Hippocampal formation (tissue), 2 donors: ENCODE results near the gene MON1A.
"Not testable (repeated sequence)": the region's sequence is repeated elsewhere in the genome, so short reads cannot be mapped to it uniquely, and the experiment has no call there.

Source experiments
- DNase-seq, 2 donors: peaks; one replicate each; lab custom pipeline; 2025; lab: John Stamatoyannopoulos, UW

The MON1A gene

GRCh38 chr3:49929291-49930167, at the start of gene MON1A:
MON1A (minus strand) TSS chr3:49929811; CDS start chr3:49913346, 16,465 bp downstream.
- peak; percentile 80 to 96 for DNase-seq

DNA sequence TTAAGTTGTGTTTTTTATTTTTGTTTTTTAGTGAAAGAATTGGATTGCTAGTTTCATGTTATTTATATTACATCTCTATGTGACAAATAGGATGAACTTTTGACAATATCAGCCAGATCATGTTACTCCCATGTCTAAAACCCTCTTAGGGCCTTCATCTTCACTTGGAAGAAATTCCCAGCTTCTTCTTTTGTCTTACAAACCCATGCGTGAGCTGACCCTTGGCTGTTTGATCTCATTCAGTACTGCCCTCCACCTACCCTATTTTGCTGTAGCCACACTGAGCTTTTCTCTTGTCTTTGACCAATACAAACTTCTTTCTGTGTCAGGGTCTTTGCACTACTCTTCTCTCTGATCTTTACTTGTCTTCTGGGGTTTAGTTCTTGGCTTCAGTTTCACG, 47.3 kb upstream of the MON1A start:
- no peak for DNase-seq

DNA sequence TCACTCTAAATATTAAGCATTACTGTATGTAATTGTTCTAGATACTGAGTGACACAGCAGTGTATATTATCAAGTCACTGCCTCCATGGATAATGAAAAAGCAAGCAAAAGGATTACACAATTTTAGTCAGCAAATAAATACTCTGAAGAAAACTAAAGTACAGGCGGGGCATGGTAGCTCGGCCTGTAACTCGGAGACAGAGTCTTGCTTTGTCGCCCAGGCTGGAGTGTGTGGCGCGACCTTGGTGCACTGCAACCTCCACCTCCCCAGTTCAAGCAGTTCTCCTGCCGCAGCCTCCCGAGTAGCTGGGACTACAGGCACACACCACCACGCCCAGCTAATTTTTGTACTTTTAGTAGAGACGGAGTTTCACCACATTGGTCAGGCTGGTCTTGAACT, 43.0 kb upstream of the MON1A start:
- no peak for DNase-seq

GRCh38 chr3:49968346-49968745, 38.7 kb upstream of the MON1A start:
- no peak for DNase-seq

GRCh38 chr3:49967291-49967690, 37.7 kb upstream of the MON1A start:
- DNase-seq = no peak

- DNase-seq = no peak
Observed at GRCh38 chr3:49966233-49966942, 36.8 kb upstream of the MON1A start.

GRCh38 chr3:49955636-49956035, 26.0 kb upstream of the MON1A start:
- no peak for DNase-seq

DNA sequence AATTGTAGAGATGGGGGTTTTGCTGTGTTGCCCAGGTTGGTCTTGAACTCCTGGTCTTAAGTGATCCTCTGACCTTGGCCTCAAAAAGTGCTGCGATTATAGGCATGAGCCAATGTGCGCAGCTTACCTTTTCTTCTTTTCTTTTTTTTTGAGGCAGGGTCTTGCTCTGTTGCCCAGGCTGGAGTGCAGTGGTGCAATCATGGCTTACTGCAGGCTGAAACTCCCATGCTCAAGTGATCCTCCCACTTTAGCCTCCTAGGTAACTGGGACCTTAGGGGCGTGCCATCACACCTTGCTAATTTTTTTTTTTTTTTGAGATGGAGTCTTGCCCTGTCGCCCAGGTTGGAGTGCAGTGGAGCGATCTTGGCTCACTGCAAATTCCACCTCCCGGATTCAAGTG, 23.3 kb upstream of the MON1A start:
- no peak for DNase-seq

DNA sequence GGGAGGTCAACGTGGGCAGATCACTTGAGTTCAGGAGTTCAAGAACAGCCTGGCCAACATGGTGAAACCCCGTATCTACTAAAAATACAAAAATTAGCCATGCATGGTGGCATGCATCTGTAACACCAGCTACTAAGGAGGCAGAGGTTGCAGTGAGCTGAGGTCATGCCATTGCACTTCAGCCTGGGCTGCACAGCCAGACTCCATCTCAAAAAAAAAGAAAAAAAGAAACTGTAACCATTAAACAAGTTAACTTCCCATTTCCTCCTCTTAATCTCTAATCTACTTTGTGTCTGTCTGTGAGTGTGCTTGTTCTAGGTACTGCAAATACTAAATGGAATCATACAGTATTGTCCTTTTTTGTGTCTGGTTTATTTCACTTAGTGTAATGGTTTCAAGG, 13.0 kb upstream of the MON1A start:
- DNase-seq = no peak

- no peak for DNase-seq
Observed at GRCh38 chr3:49940667-49941249, 11.1 kb upstream of the MON1A start.

GRCh38 chr3:49939858-49940666, 10.5 kb upstream of the MON1A start, which contains the start of gene RBM6:
RBM6 (plus strand) TSS chr3:49940150; CDS start chr3:49962642, 22,492 bp downstream.
- DNase-seq = peak; percentile 97 to 99

- no peak for DNase-seq
Observed at GRCh38 chr3:49937090-49937489, 7.5 kb upstream of the MON1A start.

GRCh38 chr3:49932281-49932680, 2.7 kb upstream of the MON1A start:
- DNase-seq = not testable (repeated sequence)

GRCh38 chr3:49930922-49931321, 1.3 kb upstream of the MON1A start:
- no peak for DNase-seq

DNA sequence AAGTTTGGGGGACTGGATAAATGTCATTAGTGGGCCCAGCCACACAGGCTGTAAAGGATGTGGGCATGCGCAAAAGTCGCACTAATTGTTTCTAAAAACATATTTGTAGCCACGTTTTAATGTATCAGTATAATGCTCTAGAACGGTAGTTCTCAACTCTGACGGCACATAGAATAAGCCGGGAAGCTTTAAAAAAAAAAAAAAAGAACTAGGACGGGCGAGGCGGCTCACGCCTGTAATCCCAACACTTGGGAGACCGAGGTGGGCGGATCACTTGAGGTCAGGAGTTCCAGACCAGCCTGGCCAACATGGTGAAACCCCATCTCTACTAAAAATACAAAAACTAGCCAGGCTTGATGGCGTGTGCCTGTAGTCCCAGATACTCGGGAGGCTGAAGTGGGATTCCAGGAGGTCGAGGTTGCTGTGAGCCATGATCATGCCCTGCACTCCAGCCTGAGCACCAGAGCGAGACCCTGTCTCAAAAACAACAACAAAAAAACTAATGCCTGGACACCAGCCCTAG, 618 bp upstream of the MON1A start:
- DNase-seq = peak in 1 of 2 donors; percentile 42

- DNase-seq = no peak
Observed at GRCh38 chr3:49928481-49929017, 1.1 kb downstream of the MON1A start.

DNA sequence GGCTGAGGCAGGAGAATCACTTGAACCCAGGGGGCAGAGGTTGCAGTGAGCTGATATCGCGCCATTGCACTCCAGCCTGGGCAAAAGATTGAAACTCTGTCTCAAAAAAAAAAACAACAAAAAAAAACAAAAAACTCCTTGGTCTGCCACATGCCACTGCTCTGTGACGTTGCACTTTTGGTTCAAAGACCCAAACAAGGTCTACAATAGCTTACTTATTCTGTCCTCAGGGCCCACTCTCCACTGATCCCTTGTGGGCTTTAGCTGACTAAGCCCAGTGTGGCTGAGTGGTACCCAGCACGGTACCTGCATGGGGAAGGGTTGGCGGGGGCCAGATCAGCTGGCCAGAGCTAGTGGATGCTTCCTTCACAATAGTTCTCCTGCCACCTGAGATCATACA, 1.8 kb downstream of the MON1A start:
- DNase-seq = no peak

GRCh38 chr3:49926117-49926728, 3.4 kb downstream of the MON1A start:
- no peak for DNase-seq

DNA sequence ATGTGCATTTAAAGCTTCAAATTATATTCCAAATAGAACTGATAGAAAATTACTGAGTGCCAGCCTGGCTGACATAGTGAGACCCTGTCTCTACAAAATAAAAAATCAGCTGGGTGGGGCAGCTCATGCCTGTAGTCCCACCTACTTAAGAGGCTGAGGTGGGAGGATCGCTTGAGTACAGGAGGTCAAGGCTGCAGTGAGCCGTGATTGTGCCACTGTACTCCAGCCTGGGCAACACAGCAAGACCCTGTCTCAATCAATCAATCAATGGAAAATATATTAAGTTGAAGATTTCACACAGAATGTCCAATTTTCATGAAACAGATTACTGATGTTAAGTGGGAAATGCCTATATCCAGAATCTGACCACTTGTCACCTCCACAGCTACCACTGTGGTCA, 4.1 kb downstream of the MON1A start:
- DNase-seq = no peak

- no peak for DNase-seq
Observed at GRCh38 chr3:49924683-49925082, 4.9 kb downstream of the MON1A start.
